Activated CD4-positive, alpha-beta T cell treated with anti-CD3 and anti-CD28 coated beads for 48 hours (primary cell): ENCODE data around the gene DLGAP1.

ENCODE experiments used
- DNase-seq: peaks from one replicate; pipeline ENCODE4 v3.0.0-alpha.2; 2020

The DLGAP1 gene

GRCh38 chr18:3552305-3552704, 902.8 kb downstream of the DLGAP1 start:
- DNase-seq: no peak

DNA sequence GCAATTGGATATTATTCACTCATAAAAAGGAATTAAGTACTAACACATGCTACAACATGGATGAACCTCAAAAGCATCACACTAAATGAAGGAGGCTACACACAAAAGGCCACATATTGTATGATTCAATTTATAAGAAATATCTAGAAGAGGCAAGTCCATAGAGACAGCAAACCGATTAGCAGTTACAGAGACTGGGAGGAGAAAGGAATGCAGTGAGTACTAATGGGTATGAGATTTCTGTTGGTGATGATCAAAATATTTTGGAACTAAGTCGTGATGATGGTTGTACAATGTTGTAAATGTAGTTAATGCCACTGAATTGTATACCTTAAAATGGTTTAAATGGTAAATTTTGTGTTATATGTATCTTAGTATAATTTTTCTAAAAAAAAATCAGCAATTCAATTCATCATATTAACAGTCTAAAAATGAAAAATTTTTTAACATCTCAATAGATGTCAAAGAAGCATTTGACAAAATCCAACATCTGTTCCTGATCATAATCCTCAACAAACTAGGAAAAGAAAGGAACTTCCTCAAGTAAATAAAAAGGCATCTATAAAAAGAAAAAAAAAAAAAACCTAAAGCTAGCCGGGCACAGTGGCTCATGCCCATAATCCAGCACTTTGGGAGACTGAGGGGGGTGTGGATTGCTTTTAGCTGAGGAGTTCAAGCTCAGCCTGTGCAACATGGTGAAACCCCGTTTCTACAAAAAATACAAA, 907.1 kb downstream of the DLGAP1 start:
- no peak for DNase-seq

DNA sequence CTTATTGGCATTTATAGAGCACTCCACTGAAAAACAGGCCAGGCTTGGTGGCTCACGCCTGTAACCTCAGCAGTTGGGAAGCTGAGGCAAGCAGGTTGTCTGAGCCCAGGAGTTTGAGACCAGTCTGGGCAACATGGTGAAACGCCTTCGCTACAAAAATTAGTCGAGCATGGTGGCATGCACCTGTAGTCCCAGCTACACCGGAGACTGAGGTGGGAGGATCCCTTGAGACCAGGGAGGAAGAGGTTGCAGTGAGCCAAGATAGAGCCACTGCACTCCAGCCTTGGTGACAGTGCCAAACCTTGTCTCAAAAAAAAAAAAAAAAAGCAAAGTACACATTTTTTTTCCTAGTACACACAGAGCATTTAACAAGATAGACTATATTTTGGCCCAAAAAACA, 909.0 kb downstream of the DLGAP1 start:
- no peak for DNase-seq

- DNase-seq: no peak
These were observed 910.6 kb downstream of the DLGAP1 start for GRCh38 chr18:3544537-3544936.

- DNase-seq: peak; percentile 41
These were observed 913.3 kb downstream of the DLGAP1 start for GRCh38 chr18:3541549-3542386.

- DNase-seq: no peak
These were observed 914.1 kb downstream of the DLGAP1 start for GRCh38 chr18:3540805-3541548.

DNA sequence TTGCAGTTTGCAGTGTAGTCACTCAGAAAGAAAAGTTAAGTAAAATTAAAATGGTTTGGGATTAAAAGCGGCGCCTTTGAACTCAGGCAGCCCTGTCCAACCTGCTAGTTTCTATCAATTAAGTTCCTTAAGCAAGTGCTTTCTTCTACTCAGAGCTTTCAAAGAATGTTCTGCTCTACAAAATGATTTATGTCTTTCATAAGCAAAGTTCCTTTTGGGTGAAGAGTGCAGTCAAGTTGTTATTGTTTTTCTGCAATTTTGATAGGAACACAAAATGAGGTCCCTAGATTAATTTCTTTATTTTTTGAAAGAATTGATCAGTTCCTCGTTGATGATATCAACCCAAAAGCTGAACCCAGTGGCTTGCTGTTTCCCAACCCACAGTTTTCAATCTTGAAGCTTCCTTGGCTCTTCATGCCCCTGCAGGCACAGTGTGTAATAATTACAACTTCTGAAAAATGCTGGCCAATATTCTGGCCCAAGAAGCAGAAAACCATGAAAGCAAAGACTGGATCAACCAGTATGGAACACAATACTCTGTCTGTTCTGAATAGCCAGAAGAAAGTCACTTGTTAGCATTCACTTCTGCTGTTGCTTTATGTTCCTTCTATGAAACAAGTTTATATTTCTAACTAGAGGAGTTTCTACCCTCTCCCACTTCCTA, 916.0 kb downstream of the DLGAP1 start:
- DNase-seq: no peak

- DNase-seq: no peak
These were observed 916.7 kb downstream of the DLGAP1 start for GRCh38 chr18:3538456-3538855.

- no peak for DNase-seq
These were observed 924.3 kb downstream of the DLGAP1 start for GRCh38 chr18:3530807-3531206.

GRCh38 chr18:3529601-3530000, 925.5 kb downstream of the DLGAP1 start:
- no peak for DNase-seq

DNA sequence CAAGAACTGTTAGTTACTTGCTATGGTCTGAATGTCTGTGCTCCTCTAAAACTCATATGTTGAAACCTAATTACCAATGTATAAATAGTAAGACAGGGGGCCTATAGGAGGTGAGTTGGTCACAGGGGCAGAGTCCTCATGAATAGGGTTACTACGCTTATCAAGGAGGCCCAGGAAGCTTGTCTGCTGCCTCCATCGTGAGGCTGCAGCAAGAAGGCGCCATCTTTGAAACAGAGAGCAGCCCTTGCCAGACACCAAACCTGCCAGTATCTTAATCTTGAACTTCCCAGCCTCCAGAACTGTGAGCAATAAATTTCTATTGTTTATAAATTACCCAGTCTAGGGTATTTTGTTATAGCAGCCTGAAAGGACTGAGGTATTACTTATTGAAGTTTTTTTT, 926.0 kb downstream of the DLGAP1 start:
- no peak for DNase-seq

DNA sequence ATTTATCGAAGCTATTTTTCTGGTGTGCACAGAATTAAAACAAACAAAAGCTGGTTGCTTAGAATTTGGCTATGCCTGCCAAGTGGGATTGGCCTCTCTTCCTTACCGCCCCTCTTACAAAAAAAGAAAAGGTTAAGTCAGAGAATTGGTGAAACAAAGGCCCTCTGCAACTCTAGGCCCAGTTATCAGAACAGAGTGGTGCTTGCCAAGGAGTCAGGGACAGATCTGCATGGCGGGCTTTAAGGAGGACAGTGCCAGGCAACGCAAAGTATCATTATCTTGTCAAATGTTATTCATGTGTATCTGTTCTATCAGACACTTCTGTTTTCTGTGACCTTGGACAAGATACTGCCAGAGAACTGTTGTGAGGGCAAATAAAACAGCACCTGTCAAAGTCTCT, 926.9 kb downstream of the DLGAP1 start:
- DNase-seq: no peak

GRCh38 chr18:3526421-3527354, 928.4 kb downstream of the DLGAP1 start:
- no peak for DNase-seq

- DNase-seq: peak; percentile 59
These were observed 929.2 kb downstream of the DLGAP1 start for GRCh38 chr18:3525870-3526420.

GRCh38 chr18:3524706-3525105, 930.4 kb downstream of the DLGAP1 start:
- DNase-seq: no peak

DNA sequence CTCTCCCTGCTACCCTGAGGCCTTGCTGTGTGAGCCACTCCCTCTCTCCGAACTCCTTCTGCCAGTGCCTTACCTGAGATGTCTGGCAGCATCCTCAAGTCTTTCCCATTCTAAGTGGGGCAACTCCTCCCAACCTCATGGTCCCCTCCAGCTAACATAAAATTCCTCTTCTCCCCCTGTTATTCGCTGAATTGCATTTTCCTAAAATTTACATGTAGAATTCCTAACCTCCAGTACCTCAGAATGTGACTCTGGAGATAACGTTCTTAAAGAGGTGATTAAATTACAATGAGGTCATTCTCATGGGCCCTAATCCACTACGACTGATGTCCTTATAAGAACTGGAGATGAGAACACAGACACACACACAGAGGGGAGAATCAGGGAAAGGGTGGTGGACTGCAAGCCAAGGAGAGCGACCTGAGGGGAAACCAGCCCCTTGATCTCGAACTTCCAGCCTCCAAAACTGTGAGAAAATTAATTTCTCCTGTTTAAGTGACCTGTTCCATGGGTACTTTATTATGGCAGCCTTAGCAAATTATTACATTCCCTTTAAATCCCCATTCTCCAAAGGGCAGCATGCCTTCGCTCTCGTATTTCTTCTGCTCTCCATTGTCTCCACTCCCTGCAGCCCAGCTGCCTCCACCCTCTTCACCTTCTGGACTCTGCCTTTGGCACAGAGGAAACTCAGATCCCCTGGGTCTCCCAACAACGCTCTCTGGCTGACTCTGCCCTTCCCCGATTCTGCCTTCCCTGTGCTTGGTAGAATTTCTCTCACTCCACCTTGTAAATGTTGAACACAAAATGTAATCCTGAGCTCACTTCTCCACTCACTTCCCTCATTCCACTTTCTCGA, 934.6 kb downstream of the DLGAP1 start:
- no peak for DNase-seq

DNA sequence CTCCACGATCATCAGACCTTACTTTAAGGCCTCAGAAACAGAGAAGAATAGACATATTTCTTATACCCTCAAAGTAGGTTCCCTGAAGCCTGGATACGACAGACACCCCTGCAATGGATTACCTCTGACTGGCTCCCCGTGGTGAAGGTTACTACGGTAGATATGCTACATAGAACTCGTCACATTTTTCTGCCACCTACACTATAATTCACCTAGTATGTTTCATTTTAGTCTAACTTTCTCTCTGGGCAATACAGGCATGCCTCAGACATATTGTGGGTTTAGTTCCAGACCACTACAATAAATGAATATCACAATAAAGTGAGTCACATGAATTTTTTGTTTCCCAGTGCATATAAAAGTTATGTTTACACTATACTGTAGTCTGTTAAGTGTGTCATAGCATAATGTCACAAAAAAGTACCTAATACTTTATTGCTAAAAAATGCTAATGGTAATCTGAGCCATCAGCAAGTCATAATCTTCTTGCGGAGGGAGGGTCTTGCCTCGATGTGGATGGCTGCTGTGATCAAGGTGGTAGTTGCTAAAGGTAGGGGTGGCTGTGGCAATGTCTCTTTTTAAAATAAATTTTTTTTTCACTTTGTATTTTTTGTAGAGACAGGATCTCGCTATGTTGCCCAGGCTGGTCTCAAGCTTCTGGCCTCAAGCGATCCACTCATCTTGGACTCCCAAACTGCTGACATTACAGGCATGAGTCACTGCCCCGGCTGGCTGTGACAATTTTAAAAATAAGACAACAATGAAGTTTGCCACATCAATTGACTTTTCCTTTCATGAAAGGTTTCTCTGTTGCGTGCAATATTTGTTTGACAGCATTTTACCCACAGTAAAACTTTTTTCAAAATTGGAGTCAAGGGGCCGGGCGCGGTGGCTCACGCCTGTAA, 940.5 kb downstream of the DLGAP1 start:
- no peak for DNase-seq

DNA sequence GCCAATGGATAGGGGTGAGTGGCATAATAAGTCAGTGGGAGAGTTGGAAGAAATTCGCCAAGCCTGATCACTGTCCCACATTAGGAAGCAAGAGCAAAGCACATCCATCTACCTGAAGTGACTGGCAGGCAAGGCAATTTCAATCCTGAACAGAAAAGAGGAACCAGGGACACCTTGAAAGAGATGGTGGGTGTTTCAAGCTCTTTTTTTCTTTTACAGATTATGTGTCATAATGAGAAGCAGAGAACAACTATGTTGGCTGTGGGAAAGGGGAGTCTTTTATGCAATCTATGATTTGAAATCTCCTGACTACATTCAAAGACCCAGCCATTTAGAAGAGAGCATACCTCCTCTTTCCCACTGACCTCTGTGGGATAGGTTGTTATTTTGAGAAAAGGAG, 941.6 kb downstream of the DLGAP1 start:
- no peak for DNase-seq

DNA sequence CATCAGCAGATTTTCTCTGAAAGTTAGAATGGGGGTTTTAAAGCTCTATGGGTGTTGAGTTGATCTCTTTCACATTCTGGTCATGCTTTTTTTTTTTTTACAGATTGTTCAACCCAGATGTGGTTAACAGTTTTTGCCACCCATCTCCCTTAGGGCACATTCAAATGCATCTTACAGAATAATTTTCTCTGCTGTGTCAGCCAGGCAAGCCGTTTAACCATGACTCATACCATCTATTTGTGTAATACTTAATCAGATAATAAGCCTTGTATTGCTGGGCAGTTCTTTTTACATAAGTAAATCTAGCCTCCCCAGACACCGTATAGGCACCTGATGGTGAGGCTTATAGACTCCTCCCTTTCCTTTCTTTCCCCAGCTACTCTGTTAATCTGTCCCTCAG, 943.1 kb downstream of the DLGAP1 start:
- no peak for DNase-seq

GRCh38 chr18:3510896-3511295, 944.2 kb downstream of the DLGAP1 start:
- no peak for DNase-seq
